ENCODE measurements around the gene CFAP210. TPM values are rescaled to one million over a fixed set of nuclear protein-coding genes. Genes with fewer than 3 reads are reported as not detected.

The CFAP210 gene
- total and polyA plus RNA-seq, 9 of the 15 experiments (the other 6 are each of a cell fraction or from before 2014, with no cell fraction given): 0.75 to 3.6 (median 1.3) TPM

- peak; percentile 39 for ATAC-seq
- Histone ChIP-seq H3K36me3 (ENCODE audit: control insufficient read depth, insufficient read depth, low read length) (peaks cover 19% of the 10 kb centered on the region; the same call in 2 of the 3 replicates), H3K27ac (ENCODE audit: extremely low read depth, low read depth, low read length) (peak overlapping the region; percentile 69), H3K9me3 (replicated peaks; ENCODE audit: control insufficient read depth, insufficient read depth, low read depth, low read length) (no peaks in the 10 kb centered on the region), H4K20me1 (replicated peaks; ENCODE audit: control insufficient read depth, insufficient read depth, low read length) (no peaks in the 10 kb centered on the region), H3K79me2 (ENCODE audit: control insufficient read depth, insufficient read depth, low read length) (peaks cover 44% of the 10 kb centered on the region), H3K9me1 (ENCODE audit: control insufficient read depth, insufficient read depth, low read length) (no peaks in the 10 kb centered on the region), H3K4me3 (peak overlapping the region; percentile 64), H3K4me2 (ENCODE audit: insufficient read depth, low read length) (peak overlapping the region; percentile 84), H2AFZ (ENCODE audit: low read depth, low read length) (peak overlapping the region; percentile 92), H3K4me1 (replicated peaks in 1 of 2; ENCODE audit: control insufficient read depth in 2 of 2, insufficient read depth in 2 of 2, low read length in 2 of 2) (peaks cover 22 to 27% of the 10 kb centered on the region in 2 experiments), H3K27me3 (ENCODE audit: control insufficient read depth in 2 of 2, insufficient read depth in 2 of 2, low read length in 2 of 2) (no peaks in the 10 kb centered on the region), H3K9ac (ENCODE audit: insufficient read depth in 1 of 2, low read depth in 2 of 2, low read length in 2 of 2) (peak overlapping the region; percentile 76 to 96)
- ChIA-PET POLR2A (interaction anchor here (0.6 to 8.3 kb wide), 13 partner anchors 9 to 820 kb away, joined by 3 to 51 read pairs (median 3); partner anchors contain the start of gene PPIG), CTCF (ENCODE audit: low intra/inter-chr PET ratio) (no interaction called here)
- intact Hi-C loops (cut with micrococcal nuclease): loop anchor here (5.0 kb wide), 1 partner anchor 92 kb away; no protein-coding TSS in a partner anchor
- FAIRE-seq: no peak
- 1% methylated on average over 47 of the region's 69 CpGs for WGBS (ENCODE audit: insufficient coverage, low coverage, missing lambda C conversion rate)
- DNase-seq (ENCODE audit: extremely low read depth in 1 of 4, low spot score in 3 of 4): peak; percentile 58 to 74 (median 70)
- in situ Hi-C loops (cut with MboI): no loop called here
- no TSS peak for BruUV-seq (replicated peaks)
- TF ChIP-seq VEZF1 (CRISPR knock-in tag; IDR thresholded peaks at IDR 0.05) (peak; percentile 40; the same call in 1 of the 2 replicates), TOE1 (IDR thresholded peaks at IDR 0.05; ENCODE audit: borderline replicate concordance) (no peak), TOE1 (CRISPR knock-in tag; IDR thresholded peaks at IDR 0.05; ENCODE audit: borderline replicate concordance, low read depth) (no peak), ZBTB11 (CRISPR knock-in tag; IDR thresholded peaks at IDR 0.05) (peak in 1 of 3 experiments; percentile 55; a peak in 1 of 6 replicates), EGR1 (conservative IDR thresholded peaks at IDR 0.05) (0 out of 2 replicates have a peak, but pooled peaks have one; percentile 21), SMARCC2 (IDR thresholded peaks at IDR 0.05; ENCODE audit: low read depth) (peak; percentile 29; the same call in 1 of the 2 replicates), RBBP5 (IDR thresholded peaks at IDR 0.05; ENCODE audit: borderline replicate concordance, insufficient read depth, low read length, poor library complexity, severe bottlenecking) (peak; percentile 92), IRF1 (CRISPR knock-in tag; IDR thresholded peaks at IDR 0.05; ENCODE audit: borderline replicate concordance) (no peak), ZNF395 (CRISPR knock-in tag; IDR thresholded peaks at IDR 0.05) (0 out of 2 replicates have a peak, but pooled peaks have one; percentile 2)
Observed at GRCh38 chr2:169734169-169734847, 40.1 kb upstream of the CFAP210 start.
